ENCODE data around the gene ZBTB2.

- TF ChIP-seq CTCF (IDR thresholded peaks at IDR 0.05) (no peak), GABPA (IDR thresholded peaks at IDR 0.05; ENCODE audit: low read depth) (no peak)
Measured at GRCh38 chr6:151317995-151318365, 73.4 kb downstream of the ZBTB2 start.

Data from SK-N-SH (cell line).